Parathyroid adenoma (tissue), 2 donors: Measurements from ENCODE around the gene KIF13A.
"Not testable (repeated sequence)": the region's sequence is repeated elsewhere in the genome, so short reads cannot be mapped to it uniquely, and the experiment has no call there.

Experiments used
- H2AFZ ChIP-seq: fragments of 300-600 bp; sonication (generic); one replicate; pipeline ENCODE4 v1.7.0; 2017; ENCODE audit warnings: antibody characterized with exemption, mild to moderate bottlenecking
- H3K27ac ChIP-seq: fragments of 300-600 bp; sonication (generic); one replicate; pipeline ENCODE4 v1.7.0; 2017
- H3K27me3 ChIP-seq: fragments of 300-600 bp; sonication (generic); one replicate; pipeline ENCODE4 v1.7.0; 2017; ENCODE audit warnings: low read length; ENCODE audit not compliant: control insufficient read depth, insufficient read depth
- H3K36me3 ChIP-seq: fragments of 300-600 bp; sonication (generic); one replicate; pipeline ENCODE4 v1.7.0; 2017; ENCODE audit warnings: low read length; ENCODE audit not compliant: control insufficient read depth, insufficient read depth
- H3K4me1 ChIP-seq: fragments of 300-600 bp; sonication (generic); one replicate; pipeline ENCODE4 v1.7.0; 2017; ENCODE audit warnings: control low read depth
- H3K4me2 ChIP-seq: fragments of 300-600 bp; sonication (generic); one replicate; pipeline ENCODE4 v1.7.0; 2017; ENCODE audit warnings: low read length
- H3K4me3 ChIP-seq: fragments of 300-600 bp; sonication (generic); one replicate; pipeline ENCODE4 v1.7.0; 2017; ENCODE audit warnings: low read depth, low read length
- H3K79me2 ChIP-seq: fragments of 300-600 bp; sonication (generic); one replicate; pipeline ENCODE4 v1.7.0; 2017; ENCODE audit warnings: control low read depth
- H3K9ac ChIP-seq: fragments of 300-600 bp; sonication (generic); one replicate; pipeline ENCODE4 v1.7.0; 2017; ENCODE audit warnings: mild to moderate bottlenecking
- H3K9me3 ChIP-seq: fragments of 300-600 bp; sonication (generic); one replicate; pipeline ENCODE4 v1.7.0; 2017; ENCODE audit warnings: low read length; ENCODE audit not compliant: control insufficient read depth
- CTCF ChIP-seq: fragments of 300-600 bp; sonication (generic); IDR thresholded peaks from one replicate; pipeline ENCODE4 v1.7.0; 2017; ENCODE audit warnings: antibody characterized with exemption, mild to moderate bottlenecking
- donor health status: primary hyperparathyroidism.

KIF13A gene

GRCh38 chr6:17861361-17861760, 126.1 kb downstream of the KIF13A start:
- no peaks in the 10 kb centered on the region for H3K79me2 ChIP-seq
- H3K4me3 ChIP-seq: no peak overlapping the region
- H3K27me3 ChIP-seq: no peaks in the 10 kb centered on the region
- H3K27ac ChIP-seq: no peak overlapping the region
- H3K36me3 ChIP-seq: no peaks in the 10 kb centered on the region
- H2AFZ ChIP-seq: no peak overlapping the region
- no peak overlapping the region for H3K4me2 ChIP-seq
- no peaks in the 10 kb centered on the region for H3K9me3 ChIP-seq
- no peak for TF ChIP-seq CTCF
- no peak overlapping the region for H3K9ac ChIP-seq
- peaks cover 4% of the 10 kb centered on the region for H3K4me1 ChIP-seq

GRCh38 chr6:17859846-17860245, 127.6 kb downstream of the KIF13A start:
- no peak overlapping the region for H3K27ac ChIP-seq
- H3K27me3 ChIP-seq: no peaks in the 10 kb centered on the region
- H3K79me2 ChIP-seq: no peaks in the 10 kb centered on the region
- H3K4me3 ChIP-seq: no peak overlapping the region
- no peaks in the 10 kb centered on the region for H3K9me3 ChIP-seq
- H3K4me2 ChIP-seq: no peak overlapping the region
- no peaks in the 10 kb centered on the region for H3K36me3 ChIP-seq
- TF ChIP-seq CTCF: no peak
- peaks cover 2% of the 10 kb centered on the region for H3K4me1 ChIP-seq
- H2AFZ ChIP-seq: no peak overlapping the region
- no peak overlapping the region for H3K9ac ChIP-seq

GRCh38 chr6:17858584-17858983, 128.9 kb downstream of the KIF13A start:
- H3K79me2 ChIP-seq: no peaks in the 10 kb centered on the region
- H3K4me2 ChIP-seq: no peak overlapping the region
- H2AFZ ChIP-seq: no peak overlapping the region
- H3K27me3 ChIP-seq: no peaks in the 10 kb centered on the region
- H3K9ac ChIP-seq: no peak overlapping the region
- H3K9me3 ChIP-seq: no peaks in the 10 kb centered on the region
- no peaks in the 10 kb centered on the region for H3K4me1 ChIP-seq
- H3K4me3 ChIP-seq: no peak overlapping the region
- H3K36me3 ChIP-seq: no peaks in the 10 kb centered on the region
- TF ChIP-seq CTCF: no peak
- H3K27ac ChIP-seq: no peak overlapping the region

GRCh38 chr6:17857188-17857587, 130.2 kb downstream of the KIF13A start:
- H3K79me2 ChIP-seq, H3K4me3 ChIP-seq, H3K27me3 ChIP-seq, H3K9me3 ChIP-seq, H2AFZ ChIP-seq, H3K4me1 ChIP-seq, H3K36me3 ChIP-seq, H3K9ac ChIP-seq, H3K27ac ChIP-seq, H3K4me2 ChIP-seq: not testable (repeated sequence)

GRCh38 chr6:17856306-17856705, 131.1 kb downstream of the KIF13A start:
- Histone ChIP-seq H3K27ac (no peak overlapping the region), H3K9ac (no peak overlapping the region), H3K9me3 (no peaks in the 10 kb centered on the region), H3K36me3 (no peaks in the 10 kb centered on the region), H3K27me3 (no peaks in the 10 kb centered on the region), H2AFZ (no peak overlapping the region), H3K4me3 (no peak overlapping the region), H3K4me1 (no peaks in the 10 kb centered on the region), H3K4me2 (no peak overlapping the region), H3K79me2 (no peaks in the 10 kb centered on the region)
- no peak for TF ChIP-seq CTCF
